KMS-11 (cell line): ENCODE data around the gene SCNN1B.

Experiments used
- H2AFZ ChIP-seq: fragments of 200-600 bp; sonication (generic); 2 replicates; pipeline ENCODE4 v1.6.1; 2016; ENCODE audit warnings: antibody characterized with exemption, mixed run types, low read depth
- H3K27ac ChIP-seq: fragments of 200-600 bp; sonication (generic); 2 replicates; pipeline ENCODE4 v1.6.1; 2016; ENCODE audit warnings: mild to moderate bottlenecking, mixed run types
- H3K27me3 ChIP-seq: fragments of 200-600 bp; sonication (generic); 2 replicates; pipeline ENCODE4 v1.6.1; 2017; ENCODE audit warnings: mild to moderate bottlenecking, low read depth, mixed run types, moderate library complexity; ENCODE audit not compliant: insufficient read depth
- H3K36me3 ChIP-seq: fragments of 200-600 bp; sonication (generic); 2 replicates; pipeline ENCODE4 v1.6.1; 2017; ENCODE audit warnings: mild to moderate bottlenecking, mixed run types; ENCODE audit not compliant: insufficient read depth
- H3K4me1 ChIP-seq: fragments of 200-600 bp; sonication (generic); 2 replicates; pipeline ENCODE4 v1.6.1; 2016; ENCODE audit warnings: mild to moderate bottlenecking, low read depth, mixed run types; ENCODE audit not compliant: poor library complexity, severe bottlenecking
- H3K4me2 ChIP-seq: fragments of 200-600 bp; sonication (generic); 2 replicates; pipeline ENCODE4 v1.7.0; 2016; ENCODE audit warnings: mild to moderate bottlenecking, mixed run types
- H3K4me3 ChIP-seq: fragments of 200-600 bp; sonication (generic); IDR thresholded peaks from 2 replicates; pipeline ENCODE4 v1.6.1; 2017; ENCODE audit warnings: low read depth, low read length, mixed read lengths; ENCODE audit not compliant: insufficient read depth
- H3K79me2 ChIP-seq: fragments of 200-600 bp; sonication (generic); 2 replicates; pipeline ENCODE4 v1.6.1; 2016; ENCODE audit warnings: low read depth, mixed run types; ENCODE audit not compliant: insufficient read depth
- H3K9ac ChIP-seq: fragments of 200-600 bp; sonication (generic); 2 replicates; pipeline ENCODE4 v1.6.1; 2016; ENCODE audit warnings: mild to moderate bottlenecking, mixed run types
- H4K20me1 ChIP-seq: fragments of 200-600 bp; sonication (generic); 2 replicates; pipeline ENCODE4 v1.6.1; 2016; ENCODE audit warnings: mild to moderate bottlenecking, mixed run types; ENCODE audit not compliant: insufficient read depth
- CTCF ChIP-seq: fragments of 200-600 bp; sonication (generic); conservative IDR thresholded peaks from 2 replicates; pipeline ENCODE4 v1.6.1; 2017; ENCODE audit warnings: low read depth, mild to moderate bottlenecking, antibody characterized with exemption, low read length, moderate library complexity, mixed read lengths

SCNN1B gene

DNA sequence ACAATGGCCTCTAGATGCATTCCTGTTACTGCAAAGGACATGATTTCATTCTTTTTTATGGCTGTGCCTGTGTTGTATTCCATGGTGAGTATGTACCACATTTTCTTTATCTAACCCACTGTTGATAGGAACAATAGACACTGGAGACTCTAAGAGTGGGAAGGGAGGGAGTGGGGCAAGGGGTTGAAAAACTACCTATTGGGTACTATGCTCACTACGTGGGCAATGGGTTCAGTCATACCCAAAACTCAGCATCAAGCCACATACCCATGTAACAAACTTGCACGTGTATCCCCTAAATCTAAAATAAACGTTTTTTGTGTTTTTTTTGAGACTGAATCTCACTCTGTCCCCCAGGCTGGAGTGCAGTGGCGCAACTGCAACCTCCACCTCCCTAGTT, 47.1 kb upstream of the SCNN1B start:
- Histone ChIP-seq H3K4me2 (no peak overlapping the region), H3K4me3 (no peak overlapping the region), H3K79me2 (no peaks in the 10 kb centered on the region), H3K9ac (no peak overlapping the region), H2AFZ (no peak overlapping the region), H3K27ac (no peak overlapping the region), H4K20me1 (no peaks in the 10 kb centered on the region), H3K27me3 (no peaks in the 10 kb centered on the region), H3K36me3 (no peaks in the 10 kb centered on the region), H3K4me1 (no peaks in the 10 kb centered on the region)
- no peak for TF ChIP-seq CTCF

DNA sequence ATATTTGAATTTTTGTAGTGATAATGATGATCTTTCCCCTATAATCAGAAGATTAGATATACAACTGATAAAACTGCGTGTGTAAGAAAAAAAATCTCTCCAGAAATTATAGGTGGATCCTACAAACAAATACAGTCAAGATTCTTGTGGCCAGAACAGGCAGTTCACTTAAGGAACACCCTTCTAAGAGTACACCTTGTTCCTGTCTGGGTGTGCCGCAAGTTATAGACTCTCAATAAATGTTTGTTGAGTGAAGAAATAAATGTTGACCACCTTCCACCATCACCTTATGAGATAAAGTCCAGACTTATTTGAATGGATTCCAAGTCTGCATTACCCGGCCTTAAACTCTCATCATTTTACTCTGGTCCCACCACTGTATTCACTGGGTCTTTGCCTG, 45.7 kb upstream of the SCNN1B start:
- no peak for TF ChIP-seq CTCF
- Histone ChIP-seq H3K4me2 (no peak overlapping the region), H3K79me2 (no peaks in the 10 kb centered on the region), H2AFZ (no peak overlapping the region), H3K4me3 (no peak overlapping the region), H3K4me1 (no peaks in the 10 kb centered on the region), H4K20me1 (no peaks in the 10 kb centered on the region), H3K9ac (no peak overlapping the region), H3K27ac (no peak overlapping the region), H3K27me3 (no peaks in the 10 kb centered on the region), H3K36me3 (no peaks in the 10 kb centered on the region)

DNA sequence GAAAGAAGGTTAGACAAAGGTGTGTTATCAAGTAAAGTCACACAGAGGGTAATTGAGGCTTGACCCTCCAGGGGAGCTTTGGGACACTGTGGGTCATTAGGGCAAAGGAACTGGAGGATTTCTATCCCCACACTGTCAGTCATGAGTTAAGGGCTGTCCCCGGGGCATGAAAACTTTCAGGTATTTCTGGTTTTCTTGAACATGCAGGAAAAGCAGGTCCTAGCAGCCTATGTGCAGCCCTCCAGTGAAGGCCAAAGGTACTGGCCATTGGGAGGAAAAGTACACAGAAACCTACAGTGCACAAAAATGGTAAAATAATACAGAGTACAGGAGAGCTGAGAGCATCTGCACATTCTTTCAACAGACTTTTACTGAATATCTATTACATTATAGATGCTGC, 44.4 kb upstream of the SCNN1B start:
- H3K4me3 ChIP-seq, result no peak overlapping the region
- H3K4me2 ChIP-seq, result no peak overlapping the region
- no peak overlapping the region for H3K27ac ChIP-seq
- H2AFZ ChIP-seq, result no peak overlapping the region
- H3K9ac ChIP-seq, result no peak overlapping the region
- no peaks in the 10 kb centered on the region for H3K4me1 ChIP-seq
- no peak for TF ChIP-seq CTCF
- no peaks in the 10 kb centered on the region for H3K79me2 ChIP-seq
- no peaks in the 10 kb centered on the region for H4K20me1 ChIP-seq
- no peaks in the 10 kb centered on the region for H3K36me3 ChIP-seq
- H3K27me3 ChIP-seq, result no peaks in the 10 kb centered on the region

GRCh38 chr16:23258919-23259237, 43.2 kb upstream of the SCNN1B start:
- no peak overlapping the region for H2AFZ ChIP-seq
- no peak for TF ChIP-seq CTCF
- H3K4me1 ChIP-seq, result no peaks in the 10 kb centered on the region
- no peaks in the 10 kb centered on the region for H3K79me2 ChIP-seq
- H4K20me1 ChIP-seq, result no peaks in the 10 kb centered on the region
- H3K9ac ChIP-seq, result no peak overlapping the region
- H3K36me3 ChIP-seq, result no peaks in the 10 kb centered on the region
- no peak overlapping the region for H3K4me2 ChIP-seq
- H3K4me3 ChIP-seq, result no peak overlapping the region
- H3K27me3 ChIP-seq, result no peaks in the 10 kb centered on the region
- no peak overlapping the region for H3K27ac ChIP-seq

- Histone ChIP-seq H4K20me1 (no peaks in the 10 kb centered on the region), H3K36me3 (no peaks in the 10 kb centered on the region), H3K9ac (no peak overlapping the region), H2AFZ (no peak overlapping the region), H3K4me2 (no peak overlapping the region), H3K79me2 (no peaks in the 10 kb centered on the region), H3K4me1 (peaks cover 12% of the 10 kb centered on the region), H3K4me3 (no peak overlapping the region), H3K27me3 (no peaks in the 10 kb centered on the region), H3K27ac (no peak overlapping the region)
- no peak for TF ChIP-seq CTCF
These were observed 34.5 kb upstream of the SCNN1B start for GRCh38 chr16:23267647-23268046.
